Stomach (tissue), 9 donors: ENCODE measurements around the gene HLA-E. TPM values are rescaled to one million over a fixed set of nuclear protein-coding genes. Genes with fewer than 3 reads are reported as not detected.
"Not testable (repeated sequence)": the region's sequence is repeated elsewhere in the genome, so short reads cannot be mapped to it uniquely, and the experiment has no call there.

Experiments
- DNase-seq, 2 donors: peaks; one replicate each; pipeline versions ENCODE4 v3.0.0 to v3.0.0-alpha.2; 2013 to 2019
- H3K27ac ChIP-seq, 5 donors: fragments of 200-600 bp in 4 of 5; sonication (generic) in 4 of 5; one replicate each; pipeline ENCODE4 v1.5.1; 2013 to 2019; ENCODE audit warnings: mild to moderate bottlenecking in 1 of 5, moderate library complexity in 1 of 5
- H3K27me3 ChIP-seq, 3 donors: fragments of 200-600 bp; sonication (generic); one replicate each; pipeline ENCODE4 v1.5.1; 2017 to 2019; ENCODE audit warnings: mixed run types in 1 of 3
- H3K36me3 ChIP-seq, 4 donors: fragments of 200-600 bp; sonication (generic); 1 replicate in 3 of 4; 2 replicates in 1 of 4; pipeline ENCODE4 v1.5.1; 2016 to 2019
- H3K4me1 ChIP-seq, 4 donors: fragments of 200-600 bp; sonication (generic); one replicate each; pipeline ENCODE4 v1.5.1; 2016 to 2019
- H3K4me3 ChIP-seq, 4 donors: fragments of 200-600 bp; sonication (generic) in 3 of 4; one replicate each; pipeline ENCODE4 v1.5.1; 2016 to 2019; ENCODE audit warnings: mild to moderate bottlenecking in 1 of 4
- H3K9me3 ChIP-seq, 4 donors: fragments of 200-600 bp; sonication (generic); one replicate each; pipeline ENCODE4 v1.5.1; 2016 to 2019
- EP300 ChIP-seq: sonication (generic); formaldehyde crosslinking; IDR thresholded peaks from one replicate; pipeline ENCODE4 v1.6.1; 2017; ENCODE audit warnings: antibody characterized with exemption
- POLR2A ChIP-seq, 4 donors: fragments of 450-650 bp; IDR thresholded peaks; one replicate each; pipeline ENCODE4 v1.6.1; 2016; ENCODE audit warnings: antibody characterized with exemption in 4 of 4, control low read depth in 2 of 4, mild to moderate bottlenecking in 1 of 4, moderate library complexity in 1 of 4
- POLR2AphosphoS5 ChIP-seq, 3 donors: sonication (generic); formaldehyde crosslinking; IDR thresholded peaks; one replicate each; pipeline ENCODE4 v1.6.1; 2016; ENCODE audit warnings: antibody characterized with exemption in 3 of 3
- whole genome bisulfite sequencing, 5 donors: extraction: QIAGEN DNeasy Blood & Tissue Kit in 3 of 5; methylation state at CpG; one replicate each; pipeline versions ENCODE4 v1.1.5 to v1.1.7; 2013 to 2018; 5-methylcytosine and 5-hydroxymethylcytosine counted together
- intact Hi-C: fragments of 100-400 bp; cut with DNase I; formaldehyde crosslinking; loops from one replicate; pipeline ENCODE4 v1.15.1; 2023; ENCODE audit warnings: low total_unique reads
- polyA plus RNA-seq, 3 donors: library from polyadenylated mRNA; stranded (reverse); fragments of 200-250 nt; gene quantifications; one replicate each; pipeline ENCODE4 v1.2.3, GENCODE V29; 2013
- total RNA-seq, 5 donors: library from RNA; depleted of rRNA; stranded (reverse); fragments of >200 nt; gene quantifications; one replicate each; pipeline versions ENCODE4 v1.1.0 to v1.2.3, GENCODE V29; 2014 to 2016
- TF ChIP-seq, protein P1 (sequence below), 7 experiments: fragments of 450-650 bp in 4 of 7; fragments of 200-600 bp in 3 of 7; sonication (generic) in 3 of 7; IDR thresholded peaks; one replicate each; pipeline ENCODE4 v1.5.1; 2016 to 2019; ENCODE audit warnings: antibody characterized with exemption in 7 of 7, control low read depth in 2 of 7, mild to moderate bottlenecking in 1 of 7
- donor health status: healthy with polysubstance abuse.
- donor health status: Bipolar disorder and iron deficiency.
- donor health status: healthy.

HLA-E gene
- total and polyA plus RNA-seq, 8 donors = 120 to 566 (median 245) TPM

DNA sequence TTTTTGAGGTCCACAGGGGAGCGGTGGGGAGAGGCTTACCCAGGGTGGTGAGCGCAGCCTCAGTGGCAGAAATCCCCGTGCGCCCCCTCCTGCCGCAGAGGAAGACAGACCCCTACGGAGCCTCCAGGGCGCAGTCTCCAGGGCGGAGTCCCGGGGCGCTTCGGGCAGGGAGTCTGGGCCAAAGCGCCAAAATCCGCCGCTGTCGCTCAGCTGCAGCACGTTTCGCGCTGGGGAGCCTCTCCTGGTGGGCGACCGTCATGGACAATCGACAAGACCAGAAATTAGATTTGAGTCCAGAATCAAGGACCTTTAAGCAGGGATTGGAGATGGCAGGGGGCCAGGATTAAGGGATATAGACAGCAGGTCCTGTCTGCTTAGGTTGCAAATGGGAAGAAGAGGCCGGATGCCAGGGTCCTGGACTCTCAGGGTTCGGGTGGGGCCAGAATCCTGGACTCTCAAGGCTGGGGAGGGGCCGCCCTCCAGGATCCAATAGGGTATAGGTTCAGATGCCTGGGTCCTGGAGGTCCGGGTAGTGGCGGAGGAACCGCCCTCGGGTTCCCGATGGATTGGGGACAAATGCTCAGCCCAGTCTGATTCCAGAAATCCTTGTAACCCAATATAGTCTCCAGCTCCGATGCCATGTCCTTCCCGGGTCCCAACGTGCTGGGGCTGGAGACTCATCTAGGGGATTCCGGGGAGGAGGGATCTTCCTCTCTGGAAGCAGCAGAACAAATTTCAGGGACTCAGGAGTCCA, 7.9 kb upstream of the HLA-E start:
- WGBS, 5 donors = 4 to 10% (median 7%) methylated on average over 17 to 33 of the region's 33 CpGs
- Histone ChIP-seq H3K9me3 (no peaks in the 10 kb centered on the region), H3K4me1 (peaks cover 4 to 23% (median 17%) of the 10 kb centered on the region in 4 donors), H3K27me3 (peaks cover 9 to 72% (median 46%) of the 10 kb centered on the region in 3 donors), H3K36me3 (no peaks in the 10 kb centered on the region), H3K4me3 (no peak overlapping the region), H3K27ac (no peak overlapping the region)
- TF ChIP-seq EP300 = no peak
- no peak for TF ChIP-seq POLR2AphosphoS5 (IDR thresholded peaks at IDR 0.05)
- TF ChIP-seq POLR2A (IDR thresholded peaks at IDR 0.05) = no peak
- TF ChIP-seq, protein P1, sequence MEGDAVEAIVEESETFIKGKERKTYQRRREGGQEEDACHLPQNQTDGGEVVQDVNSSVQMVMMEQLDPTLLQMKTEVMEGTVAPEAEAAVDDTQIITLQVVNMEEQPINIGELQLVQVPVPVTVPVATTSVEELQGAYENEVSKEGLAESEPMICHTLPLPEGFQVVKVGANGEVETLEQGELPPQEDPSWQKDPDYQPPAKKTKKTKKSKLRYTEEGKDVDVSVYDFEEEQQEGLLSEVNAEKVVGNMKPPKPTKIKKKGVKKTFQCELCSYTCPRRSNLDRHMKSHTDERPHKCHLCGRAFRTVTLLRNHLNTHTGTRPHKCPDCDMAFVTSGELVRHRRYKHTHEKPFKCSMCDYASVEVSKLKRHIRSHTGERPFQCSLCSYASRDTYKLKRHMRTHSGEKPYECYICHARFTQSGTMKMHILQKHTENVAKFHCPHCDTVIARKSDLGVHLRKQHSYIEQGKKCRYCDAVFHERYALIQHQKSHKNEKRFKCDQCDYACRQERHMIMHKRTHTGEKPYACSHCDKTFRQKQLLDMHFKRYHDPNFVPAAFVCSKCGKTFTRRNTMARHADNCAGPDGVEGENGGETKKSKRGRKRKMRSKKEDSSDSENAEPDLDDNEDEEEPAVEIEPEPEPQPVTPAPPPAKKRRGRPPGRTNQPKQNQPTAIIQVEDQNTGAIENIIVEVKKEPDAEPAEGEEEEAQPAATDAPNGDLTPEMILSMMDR (IDR thresholded peaks at IDR 0.05) = no peak
- intact Hi-C loops = loop anchor here (5.0 kb wide), 1 partner anchor 61 kb away; no protein-coding TSS in a partner anchor
- no peak for DNase-seq

DNA sequence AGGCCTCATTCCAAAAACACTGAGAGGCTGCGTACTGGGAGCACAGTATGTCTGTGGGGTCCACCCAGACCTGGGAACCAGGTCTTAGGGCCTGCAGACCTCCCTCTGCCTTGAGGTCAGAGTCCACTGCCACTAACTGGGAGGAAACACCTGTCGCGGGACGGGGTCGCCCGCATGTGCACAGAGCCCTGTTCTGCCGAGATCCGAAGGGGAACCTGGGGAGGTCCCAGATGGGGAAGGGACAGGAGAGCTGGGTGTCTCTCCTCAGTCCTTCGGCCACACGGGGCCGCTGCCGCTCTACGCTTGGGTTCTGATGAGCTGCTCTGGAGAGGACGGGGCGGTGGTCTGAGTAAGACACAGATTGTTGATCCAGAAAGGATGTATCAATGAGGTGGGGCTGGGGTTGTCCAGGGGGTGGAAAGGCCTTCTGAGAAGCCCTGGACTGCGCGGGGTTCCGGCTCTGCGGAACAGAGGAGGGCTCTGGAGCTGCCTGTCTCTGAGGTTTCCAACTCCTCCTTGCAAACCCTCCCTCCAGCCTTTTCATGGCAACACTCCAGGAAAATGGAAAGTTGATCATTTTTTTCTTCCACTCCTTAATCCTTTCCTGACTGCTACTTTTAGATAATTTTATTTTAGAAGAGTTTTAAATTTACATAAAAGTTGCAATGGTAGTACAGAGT, 7.2 kb upstream of the HLA-E start:
- peak; percentile 79 to 91 for DNase-seq
- Histone ChIP-seq H3K4me1 (peaks cover 4 to 23% (median 17%) of the 10 kb centered on the region in 4 donors), H3K27me3 (peaks cover 9 to 65% (median 39%) of the 10 kb centered on the region in 3 donors)
- intact Hi-C loops = loop anchor here (5.0 kb wide), 1 partner anchor 60 kb away; no protein-coding TSS in a partner anchor
- peak in 1 of 3 donors; percentile 16 for TF ChIP-seq POLR2AphosphoS5 (IDR thresholded peaks at IDR 0.05)
- TF ChIP-seq, protein P1 (IDR thresholded peaks at IDR 0.05) = peak in 5 of 7 experiments; percentile 40 to 79 (median 71)
- not testable (repeated sequence) for H3K36me3 ChIP-seq, H3K9me3 ChIP-seq, H3K4me3 ChIP-seq, H3K27ac ChIP-seq
- WGBS, 5 donors = 1 to 2% (median 2%) methylated on average over 12 to 19 of the region's 19 CpGs

DNA sequence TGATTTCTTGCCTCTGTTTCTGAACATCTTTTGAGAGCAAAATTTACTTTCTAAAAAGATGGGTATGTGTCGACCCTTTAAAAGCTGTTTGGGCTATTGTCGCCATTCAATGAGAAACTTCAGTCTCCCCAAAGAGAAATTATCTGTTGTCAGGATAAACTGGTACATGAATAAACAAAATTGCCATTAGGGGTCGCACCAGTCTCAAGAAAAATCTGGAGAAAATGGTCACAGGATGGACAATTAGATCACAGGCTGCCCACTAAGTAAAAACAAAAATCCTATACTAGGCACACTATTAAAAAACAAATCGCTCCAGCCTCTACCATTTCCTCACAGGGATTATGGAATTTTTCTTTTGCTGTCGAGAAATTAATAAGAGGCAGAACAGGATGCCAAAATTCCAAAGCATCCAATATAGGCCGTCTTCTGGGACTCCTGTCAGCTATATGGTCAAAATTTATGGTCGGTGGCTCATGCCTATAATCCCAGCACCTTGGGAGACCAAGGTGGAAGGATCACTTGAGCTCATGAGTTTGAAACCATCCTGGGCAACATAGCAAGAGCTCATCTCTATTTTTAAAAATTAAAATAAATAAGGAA, 5.5 kb upstream of the HLA-E start:
- H3K9me3 ChIP-seq = no peaks in the 10 kb centered on the region
- peaks cover 4 to 23% (median 18%) of the 10 kb centered on the region in 4 donors for H3K4me1 ChIP-seq
- WGBS, 5 donors = 25 to 30% (median 28%) methylated on average over 7 of the region's 7 CpGs
- H3K4me3 ChIP-seq = no peak overlapping the region
- no peaks in the 10 kb centered on the region for H3K36me3 ChIP-seq
- no peak overlapping the region for H3K27ac ChIP-seq
- intact Hi-C loops = loop anchor here (5.0 kb wide), 1 partner anchor 59 kb away; no protein-coding TSS in a partner anchor
- peaks cover 9 to 48% (median 28%) of the 10 kb centered on the region in 3 donors for H3K27me3 ChIP-seq
- peak in 1 of 2 donors; percentile 81 for DNase-seq
- TF ChIP-seq EP300 (no peak), POLR2AphosphoS5 (IDR thresholded peaks at IDR 0.05) (peak in 1 of 3 donors; percentile 29)
- TF ChIP-seq, protein P1 (IDR thresholded peaks at IDR 0.05) = peak in 3 of 7 experiments; percentile 41 to 66 (median 59)

DNA sequence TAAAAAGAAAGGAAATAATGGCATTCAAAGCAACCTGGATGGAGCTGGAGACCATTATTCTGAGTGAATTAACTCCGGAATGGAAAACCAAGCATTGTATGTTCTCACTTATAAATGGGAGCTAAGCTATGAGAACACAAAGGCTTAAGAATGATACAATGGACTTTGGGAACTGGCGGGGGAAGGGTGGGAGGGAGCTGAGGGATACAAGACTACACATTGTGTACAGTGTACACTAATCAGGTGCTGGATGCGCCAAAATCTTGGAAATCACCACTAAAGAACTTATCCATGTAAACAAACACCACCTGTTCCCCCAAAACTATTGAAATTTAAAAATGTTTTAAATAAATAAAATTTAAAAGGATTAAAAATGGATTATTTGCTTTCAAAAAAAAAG, 4.1 kb upstream of the HLA-E start:
- WGBS, 5 donors = 60 to 78% (median 68%) methylated on average over 3 of the region's 3 CpGs
- H3K4me1 ChIP-seq = peaks cover 5 to 26% (median 20%) of the 10 kb centered on the region in 4 donors

More for the DNA sequence above, 4.1 kb upstream of the HLA-E start:
- DNase-seq = no peak
- no peak overlapping the region for H3K27ac ChIP-seq
- H3K9me3 ChIP-seq = no peaks in the 10 kb centered on the region
- peaks cover 9 to 34% (median 20%) of the 10 kb centered on the region in 3 donors for H3K27me3 ChIP-seq
- peaks cover 1 to 2% (median 1%) of the 10 kb centered on the region in 4 donors for H3K36me3 ChIP-seq
- H3K4me3 ChIP-seq = no peak overlapping the region
- TF ChIP-seq, protein P1 (IDR thresholded peaks at IDR 0.05) = no peak
- TF ChIP-seq POLR2A (IDR thresholded peaks at IDR 0.05) (no peak), EP300 (no peak), POLR2AphosphoS5 (IDR thresholded peaks at IDR 0.05) (no peak)
- intact Hi-C loops = no loop called here
